Measurements from ENCODE around the gene FBRSL1.

DNA sequence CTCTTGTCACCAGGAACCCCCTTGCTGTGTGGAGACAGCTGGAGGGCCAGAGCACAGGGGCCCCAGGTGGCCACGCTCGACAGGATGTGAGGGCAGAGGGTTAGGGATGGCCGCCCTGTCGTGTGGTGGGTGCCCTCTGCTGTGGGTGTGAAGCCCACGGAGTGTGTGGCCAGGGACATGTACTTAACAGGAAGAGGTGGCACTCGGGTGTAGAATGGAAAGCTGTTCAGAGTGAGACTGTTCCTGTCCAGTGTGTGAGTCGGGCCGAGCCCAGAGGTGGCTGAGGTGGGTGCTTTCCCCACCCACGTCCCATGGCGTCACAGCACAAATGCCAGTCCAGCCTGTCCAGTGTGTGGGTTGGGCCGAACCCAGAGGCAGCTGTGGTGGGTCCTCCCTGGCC is 47.1 kb downstream of the FBRSL1 start:
- TF ChIP-seq POLR2A (IDR thresholded peaks at IDR 0.05; ENCODE audit: low read depth) (no peak), CTCF (IDR thresholded peaks at IDR 0.05) (no peak), EP300 (IDR thresholded peaks at IDR 0.05) (no peak), POLR2AphosphoS5 (IDR thresholded peaks at IDR 0.05) (no peak)

Data from esophagus muscularis mucosa (tissue), 4 donors.